ENCODE results near the gene ROM1.

DNA sequence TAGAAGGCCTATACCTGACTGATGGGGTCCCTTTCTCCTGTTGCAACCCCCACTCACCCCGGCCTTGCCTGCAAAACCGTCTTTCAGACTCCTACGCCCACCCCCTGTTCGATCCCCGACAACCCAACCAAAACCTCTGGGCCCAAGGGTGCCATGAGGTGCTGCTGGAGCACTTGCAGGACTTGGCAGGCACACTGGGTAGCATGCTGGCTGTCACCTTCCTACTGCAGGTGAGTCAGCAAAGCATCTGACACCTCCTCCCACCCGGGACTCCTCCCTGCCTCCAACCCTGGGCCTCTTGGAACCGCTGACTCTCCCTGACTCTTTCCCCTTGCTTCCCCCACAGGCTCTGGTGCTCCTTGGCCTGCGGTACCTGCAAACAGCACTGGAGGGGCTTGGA, 1.2 kb downstream of the ROM1 start:
- TF ChIP-seq, protein P1, sequence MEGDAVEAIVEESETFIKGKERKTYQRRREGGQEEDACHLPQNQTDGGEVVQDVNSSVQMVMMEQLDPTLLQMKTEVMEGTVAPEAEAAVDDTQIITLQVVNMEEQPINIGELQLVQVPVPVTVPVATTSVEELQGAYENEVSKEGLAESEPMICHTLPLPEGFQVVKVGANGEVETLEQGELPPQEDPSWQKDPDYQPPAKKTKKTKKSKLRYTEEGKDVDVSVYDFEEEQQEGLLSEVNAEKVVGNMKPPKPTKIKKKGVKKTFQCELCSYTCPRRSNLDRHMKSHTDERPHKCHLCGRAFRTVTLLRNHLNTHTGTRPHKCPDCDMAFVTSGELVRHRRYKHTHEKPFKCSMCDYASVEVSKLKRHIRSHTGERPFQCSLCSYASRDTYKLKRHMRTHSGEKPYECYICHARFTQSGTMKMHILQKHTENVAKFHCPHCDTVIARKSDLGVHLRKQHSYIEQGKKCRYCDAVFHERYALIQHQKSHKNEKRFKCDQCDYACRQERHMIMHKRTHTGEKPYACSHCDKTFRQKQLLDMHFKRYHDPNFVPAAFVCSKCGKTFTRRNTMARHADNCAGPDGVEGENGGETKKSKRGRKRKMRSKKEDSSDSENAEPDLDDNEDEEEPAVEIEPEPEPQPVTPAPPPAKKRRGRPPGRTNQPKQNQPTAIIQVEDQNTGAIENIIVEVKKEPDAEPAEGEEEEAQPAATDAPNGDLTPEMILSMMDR (IDR thresholded peaks at IDR 0.05) = no peak
- TF ChIP-seq POLR2A (IDR thresholded peaks at IDR 0.05) (no peak), POLR2AphosphoS5 (IDR thresholded peaks at IDR 0.05) (no peak), EP300 (IDR thresholded peaks at IDR 0.05; ENCODE audit: low read depth) (no peak)
